GM18526 (cell line): Measurements from ENCODE around the gene ABCC3.

Experiments
- POLR2A ChIP-seq: IDR thresholded peaks from 3 replicates; pipeline ENCODE4 v1.6.1; 2011; ENCODE audit not compliant: insufficient read length; ENCODE audit errors: extremely low read depth

The ABCC3 gene

GRCh38 chr17:50707289-50708049 lies 72.8 kb downstream of the ABCC3 start, which contains the start of gene ANKRD40:
TSS of gene ANKRD40 (minus strand) at chr17:50707914. CDS start at chr17:50707654, 260 bp downstream.
- TF ChIP-seq POLR2A = peak; percentile 61

- no peak for TF ChIP-seq POLR2A
These were observed 73.6 kb downstream of the ABCC3 start for GRCh38 chr17:50708050-50709000.

GRCh38 chr17:50710025-50710424 lies 75.3 kb downstream of the ABCC3 start:
- no peak for TF ChIP-seq POLR2A

GRCh38 chr17:50710650-50711049 lies 76.0 kb downstream of the ABCC3 start:
- no peak for TF ChIP-seq POLR2A

- no peak for TF ChIP-seq POLR2A
These were observed 78.0 kb downstream of the ABCC3 start for GRCh38 chr17:50712641-50713040.

GRCh38 chr17:50715471-50715870 lies 80.8 kb downstream of the ABCC3 start:
- no peak for TF ChIP-seq POLR2A

- peak; percentile 94 for TF ChIP-seq POLR2A
These were observed 84.7 kb downstream of the ABCC3 start, which contains the start of gene LUC7L3 for GRCh38 chr17:50719144-50719923. TSS of gene LUC7L3 (plus strand) at chr17:50719603. CDS start at chr17:50719733, 130 bp downstream.

- TF ChIP-seq POLR2A = no peak
These were observed 85.5 kb downstream of the ABCC3 start for GRCh38 chr17:50719924-50720794.

GRCh38 chr17:50721194-50722010 lies 86.7 kb downstream of the ABCC3 start:
- TF ChIP-seq POLR2A = no peak

- TF ChIP-seq POLR2A = no peak
These were observed 88.1 kb downstream of the ABCC3 start for GRCh38 chr17:50722746-50723145.

- TF ChIP-seq POLR2A = no peak
These were observed 91.3 kb downstream of the ABCC3 start for GRCh38 chr17:50725769-50726655.

GRCh38 chr17:50728112-50728429 lies 93.4 kb downstream of the ABCC3 start:
- no peak for TF ChIP-seq POLR2A
